Measurements from ENCODE around the gene HIPK4. TPM values are rescaled to one million over a fixed set of nuclear protein-coding genes. Genes with fewer than 3 reads are reported as not detected.

HIPK4 gene
- total and polyA plus RNA-seq, 9 of the 15 experiments (the other 6 are each of a cell fraction or from before 2014, with no cell fraction given) = 0.06 to 0.09 TPM; not detected in 7

DNA sequence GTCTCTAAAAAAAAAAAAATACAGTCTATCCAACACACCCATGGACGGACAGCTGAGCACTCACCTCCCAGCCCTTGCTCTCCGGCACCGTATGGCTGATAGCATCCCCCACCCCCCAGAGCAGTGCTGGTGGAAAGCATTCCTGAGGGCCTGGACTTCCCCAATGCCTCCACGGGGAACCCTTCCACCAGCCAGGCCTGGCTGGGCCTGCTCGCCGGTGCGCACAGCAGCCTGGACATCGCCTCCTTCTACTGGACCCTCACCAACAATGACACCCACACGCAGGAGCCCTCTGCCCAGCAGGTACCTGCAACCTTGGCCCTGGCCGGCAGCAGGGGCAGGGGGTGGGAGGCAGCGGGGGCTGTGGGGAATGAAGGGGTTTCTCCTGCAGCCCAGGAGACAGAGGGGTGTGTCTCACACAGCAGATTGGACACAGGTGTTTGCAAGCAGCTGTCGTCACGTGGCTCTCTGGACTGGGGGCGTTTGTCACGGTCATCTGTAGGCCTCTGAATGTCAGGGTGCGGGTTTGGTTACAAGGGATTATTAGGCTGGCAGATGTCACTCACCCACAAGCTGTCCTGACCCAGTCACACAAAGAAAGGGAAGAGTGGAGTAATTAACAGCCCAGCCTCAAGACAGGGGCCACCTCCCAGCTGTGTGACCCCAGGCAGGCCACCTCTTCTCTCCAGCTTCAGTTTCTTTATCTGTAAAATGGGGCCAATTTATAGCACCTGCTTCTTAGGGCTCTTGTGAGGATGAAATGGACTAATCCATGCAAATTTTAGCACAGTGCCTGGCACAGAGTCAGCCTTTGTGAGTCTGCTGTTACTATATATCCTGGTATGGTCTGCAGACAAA, 22.2 kb downstream of the HIPK4 start:
- Histone ChIP-seq H3K4me2 (ENCODE audit: insufficient read depth, low read length) (no peak overlapping the region), H3K4me3 (no peak overlapping the region), H4K20me1 (replicated peaks; ENCODE audit: control insufficient read depth, insufficient read depth, low read length) (peaks cover 9% of the 10 kb centered on the region; the same call in 1 of the 2 replicates), H3K9ac (ENCODE audit: insufficient read depth in 1 of 2, low read depth in 2 of 2, low read length in 2 of 2) (peak overlapping the region in 1 of 2 experiments; percentile 8; a peak in 1 of 4 replicates), H3K9me3 (replicated peaks; ENCODE audit: control insufficient read depth, insufficient read depth, low read depth, low read length) (no peaks in the 10 kb centered on the region), H3K27ac (ENCODE audit: extremely low read depth, low read depth, low read length) (no peak overlapping the region), H3K79me2 (ENCODE audit: control insufficient read depth, insufficient read depth, low read length) (peaks cover 12% of the 10 kb centered on the region; the same call in 2 of the 3 replicates), H3K4me1 (replicated peaks in 1 of 2; ENCODE audit: control insufficient read depth in 2 of 2, insufficient read depth in 2 of 2, low read length in 2 of 2) (peaks cover 49 to 60% of the 10 kb centered on the region in 2 experiments), H3K36me3 (ENCODE audit: control insufficient read depth, insufficient read depth, low read length) (peaks cover 47% of the 10 kb centered on the region), H3K27me3 (ENCODE audit: control insufficient read depth in 2 of 2, insufficient read depth in 2 of 2, low read length in 2 of 2) (no peaks in the 10 kb centered on the region), H3K9me1 (ENCODE audit: control insufficient read depth, insufficient read depth, low read length) (no peaks in the 10 kb centered on the region), H2AFZ (ENCODE audit: low read depth, low read length) (no peak overlapping the region)
- CTCF ChIA-PET (ENCODE audit: low intra/inter-chr PET ratio) = no interaction called here
- in situ Hi-C loops (cut with MboI) (no loop called here), intact Hi-C loops (cut with micrococcal nuclease) (loop anchor here (10.0 kb wide), 1 partner anchor 223 kb away; no protein-coding TSS in a partner anchor)
- POLR2A ChIA-PET = interaction anchor here (0.6 to 1.2 kb wide), 4 partner anchors 12 to 321 kb away, joined by 3 to 6 read pairs (median 4); no protein-coding TSS in a partner anchor
- no peak for ATAC-seq
- no TSS peak for BruUV-seq (replicated peaks)
- TF ChIP-seq MAFF (IDR thresholded peaks at IDR 0.05; ENCODE audit: low read length) (no peak), RBM25 (IDR thresholded peaks at IDR 0.05; ENCODE audit: low read depth, low read length, severe bottlenecking) (peak; percentile 75)
- DNase-seq (ENCODE audit: extremely low read depth in 1 of 4, low spot score in 3 of 4) = no peak
- 89% methylated on average over 13 of the region's 16 CpGs for WGBS (ENCODE audit: insufficient coverage, low coverage, missing lambda C conversion rate)
- no peak for FAIRE-seq

All from K562 (cell line).